Activated naive CD4-positive, alpha-beta T cell (primary cell): Measurements from ENCODE around the gene BACE2.
A peak's percentile ranks its signal among the peaks of the same experiment; 100 is the strongest.
"Not testable (repeated sequence)": the region's sequence is repeated elsewhere in the genome, so short reads cannot be mapped to it uniquely, and the experiment has no call there.

Experiments
- DNase-seq, 4 experiments: peaks; one replicate each; lab custom pipeline; 2025; lab: John Stamatoyannopoulos, UW

The BACE2 gene

DNA sequence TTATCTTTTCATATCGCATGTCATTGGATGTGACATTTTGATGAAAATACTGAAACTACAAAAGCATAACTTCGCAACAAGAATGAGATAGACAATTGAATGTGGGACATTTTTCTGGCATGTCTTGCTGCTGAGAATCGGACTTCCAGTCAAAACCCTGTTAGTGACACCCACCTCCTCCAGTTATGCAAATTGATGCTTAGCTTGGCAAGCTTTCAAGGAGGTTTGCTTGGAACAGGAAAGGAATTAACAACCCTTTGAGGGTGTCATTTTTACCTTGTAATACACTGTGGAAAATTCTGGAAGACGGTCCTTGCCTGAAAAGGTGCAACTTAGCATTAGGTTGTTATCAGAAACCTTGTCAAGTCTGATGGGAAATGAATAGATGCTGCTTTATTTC, 109.9 kb downstream of the BACE2 start:
- DNase-seq = no peak

GRCh38 chr21:41280115-41280919, 112.4 kb downstream of the BACE2 start:
- DNase-seq = no peak

DNA sequence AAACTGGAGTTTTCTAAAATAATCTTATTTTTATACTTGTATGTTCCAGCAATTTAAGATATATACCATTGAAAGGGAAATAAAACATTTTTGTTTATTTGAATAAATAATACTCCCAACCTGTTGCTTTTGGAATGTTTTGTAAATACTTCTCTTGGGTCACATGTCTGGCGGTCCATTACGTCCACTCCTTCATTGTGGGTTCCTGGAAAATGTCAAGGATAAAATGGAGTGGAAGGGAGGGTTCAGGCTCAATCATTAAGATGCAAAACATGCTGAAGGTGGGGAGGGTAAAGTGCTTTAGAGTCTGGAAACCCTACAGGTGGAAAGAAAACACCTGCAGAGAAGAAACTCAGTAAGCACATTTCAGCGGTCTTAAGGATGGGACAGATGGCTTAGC, 114.5 kb downstream of the BACE2 start:
- DNase-seq = no peak

- peak in 1 of 4 experiments; percentile 3 for DNase-seq
Observed at GRCh38 chr21:41283211-41283818, 115.4 kb downstream of the BACE2 start.

- no peak for DNase-seq
Observed at GRCh38 chr21:41289431-41289830, 121.5 kb downstream of the BACE2 start.

DNA sequence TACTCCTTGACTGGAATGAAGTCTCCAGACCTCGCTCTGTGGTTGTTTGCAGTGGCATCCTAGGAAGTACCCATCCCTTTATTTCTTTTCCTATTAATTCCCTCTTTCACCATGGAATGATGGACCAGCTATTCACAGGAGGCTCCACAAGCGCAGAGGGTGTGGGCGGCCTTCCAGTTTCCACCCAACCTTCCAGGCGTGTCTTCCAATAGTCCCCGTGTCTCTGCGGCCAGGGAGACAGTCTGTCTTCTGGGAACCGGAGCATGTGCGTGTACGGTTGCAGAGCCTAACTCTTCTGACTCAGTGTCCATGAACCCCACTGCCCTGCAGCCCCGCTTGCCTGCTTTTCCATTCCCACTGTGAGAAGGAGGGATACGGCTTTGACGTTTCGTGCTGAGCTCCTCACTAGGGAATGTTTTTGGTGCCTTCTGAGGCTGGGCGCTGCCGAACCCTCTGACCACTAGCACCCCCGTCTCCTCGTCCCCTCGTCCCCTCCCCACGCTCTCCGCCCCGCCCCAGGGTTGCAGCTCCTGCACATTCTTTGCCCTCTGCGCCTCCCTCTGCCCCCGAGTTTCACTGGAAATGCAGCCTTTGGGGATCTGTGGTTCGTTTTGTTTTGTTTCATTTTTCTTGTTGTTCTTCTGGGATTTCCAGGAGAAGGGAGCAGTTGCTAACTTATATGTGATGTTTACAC, 122.3 kb downstream of the BACE2 start:
- no peak for DNase-seq

DNA sequence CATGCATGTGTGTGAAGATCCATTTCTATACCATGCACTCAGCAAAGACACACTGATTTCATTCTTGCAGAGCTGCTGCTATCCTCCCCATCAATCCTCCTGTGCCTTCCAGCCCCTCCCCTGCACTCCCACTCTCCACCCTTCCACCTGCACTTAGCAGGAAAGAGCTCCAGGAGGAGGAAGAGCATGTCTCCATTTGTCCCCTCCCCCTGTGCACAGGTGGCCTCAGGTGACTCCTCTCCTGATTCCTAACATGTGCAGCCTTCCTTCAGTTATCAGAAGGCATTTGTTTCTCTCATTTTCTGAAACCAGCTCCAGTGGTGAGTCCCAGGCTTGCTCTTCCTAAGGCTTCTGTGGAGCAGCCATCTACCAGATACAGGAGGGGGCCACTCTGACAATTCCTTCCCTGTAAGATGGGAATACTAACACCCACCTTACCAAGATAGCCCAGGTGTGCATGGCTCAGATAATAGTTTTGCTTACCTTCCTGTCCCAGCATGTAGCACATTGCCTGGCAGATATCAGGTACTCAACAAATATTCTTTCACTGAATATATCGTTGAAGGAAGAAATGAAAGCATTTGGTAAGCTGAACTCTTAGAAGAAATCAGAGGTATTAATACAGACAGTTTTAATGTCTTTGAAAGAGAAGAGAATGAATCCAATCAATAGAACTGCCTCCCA, 126.7 kb downstream of the BACE2 start:
- no peak for DNase-seq

DNA sequence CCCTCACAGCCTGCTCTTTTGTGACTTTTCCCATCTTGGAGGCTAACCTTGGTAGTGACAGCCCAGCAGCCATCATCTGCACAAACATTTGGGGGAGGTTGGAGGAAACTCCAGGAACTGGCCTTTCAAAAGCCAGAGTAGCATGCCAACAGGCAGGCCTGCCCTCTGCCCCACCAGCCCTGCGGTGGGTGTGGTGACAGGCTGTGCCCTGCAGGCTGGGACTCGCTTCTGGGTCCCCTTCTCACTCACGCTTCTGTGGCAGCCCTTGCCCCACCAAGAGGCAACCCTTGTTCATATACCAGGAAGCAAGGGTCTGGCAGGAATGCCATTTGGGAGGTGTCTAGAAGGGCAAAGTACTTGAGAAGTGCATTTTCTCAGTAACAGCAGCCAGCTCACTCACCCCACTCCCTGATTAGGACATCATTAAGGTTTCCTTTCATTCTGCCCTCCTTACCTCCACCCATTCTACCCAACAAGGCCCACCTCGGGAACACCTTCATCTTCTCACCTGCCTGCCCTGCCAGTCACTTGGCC, 127.8 kb downstream of the BACE2 start:
- no peak for DNase-seq

DNA sequence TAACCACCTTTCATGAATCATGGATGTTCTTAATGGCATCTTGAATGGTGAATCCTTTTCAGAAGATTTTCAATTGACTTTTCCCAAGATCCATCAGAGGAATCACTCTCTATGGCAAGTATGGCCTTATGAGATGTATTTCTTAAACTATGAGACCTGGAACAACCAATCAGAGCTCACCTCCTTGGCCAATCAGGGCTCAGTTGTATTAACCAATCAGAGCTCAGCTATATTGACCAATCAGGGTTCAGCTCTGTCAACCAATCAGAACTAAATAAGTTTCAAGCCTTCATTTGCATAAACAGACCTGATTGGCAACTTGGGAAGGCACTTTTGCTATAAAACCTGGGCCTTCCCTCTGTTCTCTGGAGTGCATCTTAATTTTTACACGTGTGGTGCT, 135.0 kb downstream of the BACE2 start:
- DNase-seq = no peak

- no peak for DNase-seq
Observed at GRCh38 chr21:41304068-41304720, 136.2 kb downstream of the BACE2 start.

- no peak for DNase-seq
Observed at GRCh38 chr21:41307219-41307618, 139.3 kb downstream of the BACE2 start.

- DNase-seq = not testable (repeated sequence)
Observed at GRCh38 chr21:41313285-41314164, 145.6 kb downstream of the BACE2 start.

GRCh38 chr21:41315726-41316125, 147.8 kb downstream of the BACE2 start:
- DNase-seq = no peak

- no peak for DNase-seq
Observed at GRCh38 chr21:41316200-41317062, 148.5 kb downstream of the BACE2 start, which contains the start of gene FAM3B. Gene FAM3B (plus strand): TSS chr21:41316801. CDS start chr21:41316880, 79 bp downstream.

DNA sequence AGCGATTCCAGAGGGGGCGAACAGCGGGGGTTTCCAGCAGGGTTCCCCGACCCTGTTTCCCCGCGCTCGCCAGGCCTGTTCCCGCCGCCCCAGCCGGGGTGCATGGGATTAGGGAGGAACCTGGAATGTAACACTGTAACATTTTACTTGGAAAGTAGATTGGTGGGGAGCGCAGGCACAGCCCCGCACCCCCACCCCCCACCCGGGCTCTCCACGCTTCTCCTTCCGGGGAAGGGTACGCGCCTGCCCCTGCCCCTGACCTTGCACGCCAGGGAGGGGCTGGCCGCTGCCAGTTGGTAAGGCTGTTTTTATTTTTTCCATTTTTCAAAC, 149.1 kb downstream of the BACE2 start:
- DNase-seq = no peak

DNA sequence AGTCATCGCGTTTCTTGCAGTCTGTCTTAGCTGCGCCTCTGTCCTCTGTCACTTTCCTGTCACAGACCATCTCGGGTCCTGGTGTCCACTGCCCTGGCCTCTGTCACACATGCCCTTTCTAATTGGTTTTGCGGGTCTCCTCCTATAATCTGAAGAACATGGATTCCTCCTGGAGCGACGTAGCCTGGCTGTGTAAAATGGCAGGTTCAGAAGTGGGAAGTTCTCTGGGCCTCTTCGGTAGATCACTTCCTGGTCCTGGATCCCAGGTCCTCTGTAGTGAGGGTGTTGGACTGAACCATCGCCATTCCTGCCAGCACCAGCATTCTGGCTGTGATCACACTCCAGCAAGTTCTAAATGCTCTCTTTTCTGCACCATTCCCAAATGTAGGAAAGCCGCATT, 149.5 kb downstream of the BACE2 start:
- DNase-seq = no peak

GRCh38 chr21:41318218-41318617, 150.3 kb downstream of the BACE2 start:
- no peak for DNase-seq

DNA sequence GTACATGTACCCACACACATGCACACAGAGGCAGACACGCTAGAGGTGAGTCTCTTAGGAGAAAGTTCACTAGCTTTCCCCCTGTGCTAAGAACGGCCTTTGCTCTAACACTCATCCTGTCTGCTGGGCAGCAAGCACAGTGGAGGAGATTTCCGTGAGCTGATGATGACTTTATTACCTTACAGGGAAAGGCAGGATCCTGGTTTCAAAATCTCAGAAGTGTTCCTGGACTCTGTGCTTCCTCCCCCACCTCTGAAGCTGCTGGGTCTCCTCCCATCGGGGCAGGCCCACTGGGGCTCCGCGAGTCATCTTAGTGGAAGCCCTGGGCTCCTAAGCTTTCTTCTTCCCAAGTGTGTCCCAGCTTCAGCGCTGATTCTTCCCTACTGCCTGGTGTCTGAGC, 151.3 kb downstream of the BACE2 start:
- no peak for DNase-seq

- DNase-seq = peak in 2 of 4 experiments; percentile 4 to 7
Observed at GRCh38 chr21:41321211-41321907, 153.4 kb downstream of the BACE2 start.
